HG03342 (cell line): ENCODE measurements around the gene HIVEP3.
A peak's percentile ranks its signal among the peaks of the same experiment; 100 is the strongest.
"Not testable (repeated sequence)": the region's sequence is repeated elsewhere in the genome, so short reads cannot be mapped to it uniquely, and the experiment has no call there.

Experiments used
- ATAC-seq: cut with Tn5 transposase; IDR thresholded peaks from one replicate; pipeline ENCODE4 v1.9.1; 2021; ENCODE audit warnings: mild to moderate bottlenecking, moderate library complexity; ENCODE audit not compliant: unreplicated experiment

Gene HIVEP3

GRCh38 chr1:41921271-41921670 lies 2.5 kb upstream of the HIVEP3 start:
- not testable (repeated sequence) for ATAC-seq

- ATAC-seq = no peak
Observed at GRCh38 chr1:41920658-41921057, 1.9 kb upstream of the HIVEP3 start.

DNA sequence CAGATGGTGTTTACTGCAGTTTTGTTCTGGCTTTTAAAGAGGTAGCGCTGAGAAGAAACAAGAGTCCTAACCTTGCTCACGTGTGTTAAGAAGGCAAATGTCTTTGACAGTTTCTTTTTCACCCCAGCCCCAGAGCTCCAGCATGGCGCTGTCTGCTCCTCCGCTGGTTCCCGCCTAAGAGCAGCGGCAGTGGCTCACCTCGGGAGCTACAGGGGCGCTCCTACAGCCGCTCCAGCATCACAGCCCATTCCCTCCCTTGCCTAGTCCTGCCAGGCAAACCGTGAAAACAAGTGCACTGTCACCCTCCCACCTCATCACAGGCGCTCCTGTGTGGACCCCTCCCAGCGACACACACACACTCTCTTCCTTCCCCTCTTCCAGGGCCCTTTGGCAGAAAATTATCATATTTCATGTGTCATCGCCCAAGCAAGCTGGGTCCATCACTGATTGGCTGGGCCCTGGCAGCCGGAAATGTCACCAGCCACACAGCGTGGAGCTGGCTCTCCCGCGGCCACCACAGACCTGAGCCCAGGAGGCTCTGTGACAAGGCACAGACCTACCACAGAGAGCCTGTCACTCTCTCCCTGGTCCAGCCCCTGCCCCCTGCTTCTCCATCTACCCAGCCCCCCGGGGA lies 1.2 kb upstream of the HIVEP3 start:
- peak; percentile 83 for ATAC-seq

- ATAC-seq = no peak
Observed at GRCh38 chr1:41919131-41919530, 409 bp upstream of the HIVEP3 start.

GRCh38 chr1:41917835-41918449 lies 780 bp downstream of the HIVEP3 start:
- ATAC-seq = no peak

- no peak for ATAC-seq
Observed at GRCh38 chr1:41917076-41917475, 1.6 kb downstream of the HIVEP3 start.

DNA sequence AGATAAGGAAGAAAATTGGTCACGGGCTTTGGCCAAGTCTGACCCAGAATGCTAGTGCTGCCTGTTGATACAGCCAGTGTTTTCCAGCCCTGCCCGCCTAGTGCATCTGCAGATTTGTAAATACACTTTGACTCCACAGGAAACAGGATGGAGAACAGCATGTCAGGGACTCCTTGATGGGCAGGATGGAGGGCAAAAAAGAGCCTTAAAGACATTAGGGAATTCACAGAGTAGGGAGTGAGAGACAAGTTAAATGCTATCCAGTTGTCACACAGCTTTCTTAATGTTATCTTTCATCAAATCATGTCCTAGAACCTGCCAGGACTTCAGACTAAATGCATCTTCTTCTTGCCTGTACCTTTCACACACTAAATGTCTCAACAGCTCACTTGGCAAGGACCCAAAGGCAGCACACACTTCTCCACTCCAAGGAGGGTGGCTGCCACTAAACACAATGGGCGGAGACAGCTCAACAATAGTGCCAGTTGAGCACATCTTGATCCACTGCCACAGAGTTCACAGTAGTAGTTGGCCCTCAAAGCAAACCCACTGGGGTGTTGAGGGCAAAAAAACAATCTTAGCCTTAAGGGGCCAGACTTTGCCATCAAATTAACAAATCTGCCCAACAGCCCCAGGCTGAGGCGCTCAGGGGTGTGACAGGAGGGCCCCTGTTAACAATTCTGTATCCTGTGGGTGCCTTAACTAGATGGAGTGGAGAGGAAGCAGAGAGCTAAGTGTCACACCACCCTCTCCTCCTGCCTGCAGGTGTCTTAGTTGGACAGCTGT lies 2.7 kb downstream of the HIVEP3 start:
- no peak for ATAC-seq

DNA sequence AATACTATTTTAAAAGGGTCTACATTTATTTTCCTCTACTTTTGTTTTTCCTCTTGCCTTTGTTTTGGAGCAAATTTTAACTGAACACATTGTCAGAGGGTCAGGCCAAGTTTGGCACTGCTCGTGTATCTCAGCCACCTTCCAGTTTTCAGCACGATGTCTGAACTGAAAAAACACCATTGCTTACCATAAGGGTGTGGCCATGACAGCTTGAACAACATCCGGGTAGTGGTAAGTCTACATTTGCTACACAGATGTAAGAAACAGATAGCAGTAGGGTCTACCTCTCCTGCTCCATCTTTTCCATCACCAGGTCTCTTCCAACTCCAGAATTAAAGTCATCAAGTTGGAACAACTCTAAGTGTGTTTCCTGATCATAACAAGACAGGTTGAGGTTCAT lies 4.2 kb downstream of the HIVEP3 start:
- ATAC-seq = no peak

- no peak for ATAC-seq
Observed at GRCh38 chr1:41913014-41913413, 5.7 kb downstream of the HIVEP3 start.

GRCh38 chr1:41908288-41908895 lies 10.3 kb downstream of the HIVEP3 start:
- ATAC-seq = no peak

DNA sequence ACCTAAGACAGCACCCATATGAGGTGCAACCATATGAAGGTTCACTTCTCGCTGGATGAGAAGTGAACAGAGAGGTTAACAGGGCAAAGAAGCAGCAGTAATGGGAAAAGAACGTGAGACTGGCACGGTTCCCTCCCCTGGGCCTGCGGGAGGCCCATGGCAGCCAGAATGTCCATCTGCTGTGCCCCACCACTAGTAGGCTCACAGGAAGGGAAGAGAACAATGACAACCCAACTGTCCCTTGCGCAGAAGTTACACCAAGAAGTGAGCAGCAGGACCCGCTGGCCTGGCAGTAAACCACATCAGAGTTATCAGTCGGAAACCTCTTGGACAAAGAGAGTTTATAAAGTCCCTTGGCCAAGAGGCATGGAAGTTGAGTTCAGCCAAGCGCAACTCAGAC lies 11.3 kb downstream of the HIVEP3 start:
- no peak for ATAC-seq

DNA sequence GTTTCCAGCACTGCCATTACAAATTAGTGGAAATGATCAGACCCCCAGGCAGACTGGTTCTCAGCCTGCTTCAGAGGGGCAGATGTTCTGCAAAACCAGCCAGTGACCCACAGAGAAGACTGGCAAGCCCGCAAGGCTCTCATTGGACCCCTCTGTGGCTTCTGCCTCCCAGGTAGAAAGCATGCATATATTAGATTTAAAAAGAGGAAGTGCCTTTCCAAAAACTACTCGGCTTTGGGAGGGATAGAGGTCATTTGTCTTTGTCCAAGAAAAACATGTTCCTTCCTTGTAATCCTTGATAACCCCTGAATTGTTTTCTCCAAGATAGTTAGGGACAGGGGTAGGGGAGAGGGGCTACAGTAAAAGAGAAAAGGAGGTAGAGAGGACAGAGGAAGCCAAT lies 11.8 kb downstream of the HIVEP3 start:
- no peak for ATAC-seq

DNA sequence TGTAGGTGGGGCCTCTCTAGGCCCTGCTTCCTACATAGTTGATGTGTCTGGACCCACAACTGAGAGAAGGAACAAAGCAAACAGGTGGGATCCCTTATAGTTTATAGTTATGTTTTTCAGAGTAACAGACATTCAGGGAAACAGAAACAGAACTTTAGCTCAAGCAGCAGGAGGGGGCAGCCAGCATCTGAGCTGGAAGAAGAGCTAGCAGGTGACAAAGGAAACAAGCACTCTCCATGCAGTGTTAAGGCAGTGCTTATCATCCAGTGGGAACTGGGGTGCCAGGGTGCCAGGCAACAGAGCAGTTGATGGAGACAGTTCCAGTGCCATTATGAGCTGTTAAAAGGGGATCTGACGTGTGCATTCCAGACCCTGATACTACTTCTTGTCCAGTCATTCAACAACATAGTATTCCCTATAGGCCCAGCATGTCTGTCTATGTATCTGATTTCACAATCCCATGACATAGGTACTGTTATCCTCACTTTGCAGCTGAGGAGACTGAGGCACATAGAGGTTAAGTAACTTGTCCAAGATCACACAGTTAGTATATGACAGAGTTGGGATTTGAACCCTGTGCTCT lies 13.5 kb downstream of the HIVEP3 start:
- ATAC-seq = no peak

- no peak for ATAC-seq
Observed at GRCh38 chr1:41902664-41903063, 16.1 kb downstream of the HIVEP3 start.

- no peak for ATAC-seq
Observed at GRCh38 chr1:41902159-41902577, 16.6 kb downstream of the HIVEP3 start.

- no peak for ATAC-seq
Observed at GRCh38 chr1:41901551-41901950, 17.2 kb downstream of the HIVEP3 start.

- no peak for ATAC-seq
Observed at GRCh38 chr1:41900603-41901444, 17.9 kb downstream of the HIVEP3 start.

GRCh38 chr1:41898191-41898713 lies 20.5 kb downstream of the HIVEP3 start:
- ATAC-seq = no peak

- no peak for ATAC-seq
Observed at GRCh38 chr1:41895552-41895951, 23.2 kb downstream of the HIVEP3 start.

DNA sequence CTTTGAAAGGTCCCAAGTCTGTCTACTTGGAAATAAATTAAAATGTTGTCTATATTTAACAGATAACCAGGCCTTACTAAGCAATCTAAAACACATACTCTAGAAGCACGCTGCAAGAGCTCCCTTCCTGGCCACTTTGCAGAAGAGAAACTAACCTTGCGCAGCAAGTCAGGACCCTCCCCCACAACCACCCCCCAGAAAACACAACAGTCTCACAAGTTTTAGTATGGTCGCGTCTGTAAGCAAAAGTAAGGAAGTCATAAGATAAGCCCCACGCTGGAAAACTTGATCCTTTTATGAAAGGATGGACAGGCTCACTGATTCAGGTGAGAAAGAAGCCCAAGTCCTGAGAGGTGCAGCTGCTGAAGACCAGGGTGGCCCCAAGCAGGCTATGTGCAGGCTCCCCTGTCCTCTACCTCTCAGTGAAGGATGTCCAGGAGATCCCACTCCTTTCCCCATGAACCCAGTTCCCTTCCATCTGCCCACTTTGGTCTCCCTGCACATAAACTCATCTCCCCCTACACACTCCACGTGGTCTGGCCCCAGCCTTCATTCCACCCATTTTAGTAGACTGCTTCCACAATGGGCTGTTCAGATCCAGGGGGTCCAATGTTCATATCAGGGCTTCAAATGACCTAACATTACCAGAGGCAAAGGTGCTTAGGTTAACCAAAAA lies 23.8 kb downstream of the HIVEP3 start:
- ATAC-seq = no peak
